ENCODE data around the gene FAM170B. TPM values are rescaled to one million over a fixed set of nuclear protein-coding genes. Genes with fewer than 3 reads are reported as not detected.

FAM170B gene
- total and polyA plus RNA-seq, 2 donors (not counting 3 experiments of a cell fraction or from before 2014, with no cell fraction given) = not detected

GRCh38 chr10:49139846-49140195, 6.0 kb upstream of the FAM170B start:
- Histone ChIP-seq H3K9me1 (replicated peaks; ENCODE audit: control insufficient read depth, extremely low read depth, insufficient read depth, low read length) (no peaks in the 10 kb centered on the region), H3K4me2 (ENCODE audit: insufficient read depth, low read length) (no peak overlapping the region), H3K27me3 (ENCODE audit: control insufficient read depth in 2 of 2, insufficient read depth in 2 of 2, low read length in 2 of 2) (peaks cover 0 to 8% of the 10 kb centered on the region in 2 experiments), H3K36me3 (ENCODE audit: control insufficient read depth in 2 of 2, extremely low read depth in 1 of 2, insufficient read depth in 2 of 2, low read length in 2 of 2) (no peaks in the 10 kb centered on the region), H3K9me3 (replicated peaks; ENCODE audit: control insufficient read depth, insufficient read depth, low read length) (no peaks in the 10 kb centered on the region), H2AFZ (ENCODE audit: low read depth, low read length) (no peak overlapping the region), H3K4me1 (ENCODE audit: control insufficient read depth, extremely low read depth, insufficient read depth, low read length) (no peaks in the 10 kb centered on the region), H3K27ac (ENCODE audit: insufficient read depth, low read depth, low read length) (no peak overlapping the region), H3K4me3 (replicated peaks in 1 of 3; ENCODE audit: insufficient read depth in 1 of 3, low read depth in 1 of 3, low read length in 3 of 3) (no peak overlapping the region), H3K79me2 (ENCODE audit: control insufficient read depth, insufficient read depth, low read length) (no peaks in the 10 kb centered on the region), H4K20me1 (replicated peaks; ENCODE audit: control insufficient read depth, extremely low read depth, insufficient read depth, low read length) (no peaks in the 10 kb centered on the region), H3K9ac (replicated peaks; ENCODE audit: extremely low read depth, insufficient read depth, low read length) (no peak overlapping the region)
- no peak for DNase-seq (ENCODE audit: low read depth, low spot score)
- intact Hi-C loops (cut with micrococcal nuclease) = no loop called here
- ChIA-PET CTCF (interaction anchor here (0.9 to 1.4 kb wide), 2 partner anchors 9 kb away, joined by 3 to 4 read pairs; no protein-coding TSS in a partner anchor), POLR2A (no interaction called here)
- no TSS peak for BruUV-seq (replicated peaks)
- TF ChIP-seq MAX (IDR thresholded peaks at IDR 0.05; ENCODE audit: insufficient read depth, insufficient read length) (no peak), POLR2AphosphoS5 (IDR thresholded peaks at IDR 0.05; ENCODE audit: insufficient read depth, low read depth, low read length) (no peak), JUN (IDR thresholded peaks at IDR 0.05; ENCODE audit: borderline replicate concordance, insufficient read depth, insufficient read length, low read depth) (no peak), FOS (IDR thresholded peaks at IDR 0.05; ENCODE audit: borderline replicate concordance, insufficient read depth, low read length) (no peak), EZH2 (IDR thresholded peaks at IDR 0.05; ENCODE audit: borderline replicate concordance, low read depth, low read length, severe bottlenecking) (no peak), MYC (IDR thresholded peaks at IDR 0.05; ENCODE audit: low read depth, low read length) (no peak), GATA2 (IDR thresholded peaks at IDR 0.05; ENCODE audit: insufficient read depth, insufficient read length, low read depth, low read length) (no peak), POLR2A (IDR thresholded peaks at IDR 0.05; ENCODE audit: low read depth, low read length) (no peak), CTCF (IDR thresholded peaks at IDR 0.05; ENCODE audit: extremely low read depth in 1 of 2, insufficient read depth in 1 of 2, low read depth in 1 of 2, low read length in 2 of 2) (no peak)
- dilution Hi-C loops (cut with MboI; ENCODE audit: extremely low pct_ligation_motif_present, low sequenced_read_pairs) = no loop called here
- FAIRE-seq = no peak

Data from endothelial cell of umbilical vein (primary cell).